ENCODE data around the gene SYNDIG1. TPM values are rescaled to one million over a fixed set of nuclear protein-coding genes. Genes with fewer than 3 reads are reported as not detected.

SYNDIG1 gene
- total and polyA plus RNA-seq, 2 of the 4 experiments (the other 2 are of a cell fraction): not detected

DNA sequence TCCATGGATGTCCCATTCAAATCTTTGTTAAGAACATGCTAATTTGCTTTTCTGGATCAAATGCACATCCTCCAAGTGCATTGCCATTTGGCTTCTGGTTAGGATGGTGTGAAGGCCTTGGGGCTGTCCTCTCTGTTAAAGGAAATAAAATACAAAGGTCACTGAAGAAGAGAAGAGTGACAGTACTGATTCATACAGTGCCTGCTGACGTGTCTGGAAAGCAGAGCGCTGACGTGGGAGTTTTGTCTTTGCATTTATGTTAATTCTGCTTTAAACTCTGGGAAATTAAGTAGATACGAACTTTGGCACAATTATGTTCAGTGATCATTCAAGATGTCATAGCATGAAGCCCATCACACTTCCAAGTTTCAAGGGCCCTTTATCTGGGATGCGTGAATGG lies 33.2 kb downstream of the SYNDIG1 start:
- no peak for TF ChIP-seq FOS (IDR thresholded peaks at IDR 0.05; ENCODE audit: low read depth, low read length)
- no peak for TF ChIP-seq MXI1 (IDR thresholded peaks at IDR 0.05; ENCODE audit: borderline replicate concordance, low read depth, low read length)
- no peak for TF ChIP-seq RCOR1 (IDR thresholded peaks at IDR 0.05; ENCODE audit: insufficient replicate concordance, low read length)
- TF ChIP-seq BHLHE40 (IDR thresholded peaks at IDR 0.05; ENCODE audit: low read depth, low read length): no peak
- no peak for TF ChIP-seq MAZ (IDR thresholded peaks at IDR 0.05; ENCODE audit: borderline replicate concordance, low read depth, low read length)
- no peak for TF ChIP-seq RAD21 (IDR thresholded peaks at IDR 0.05; ENCODE audit: low read length)
- no peak for TF ChIP-seq RFX5 (IDR thresholded peaks at IDR 0.05; ENCODE audit: low read depth, low read length)
- TF ChIP-seq, protein P1, sequence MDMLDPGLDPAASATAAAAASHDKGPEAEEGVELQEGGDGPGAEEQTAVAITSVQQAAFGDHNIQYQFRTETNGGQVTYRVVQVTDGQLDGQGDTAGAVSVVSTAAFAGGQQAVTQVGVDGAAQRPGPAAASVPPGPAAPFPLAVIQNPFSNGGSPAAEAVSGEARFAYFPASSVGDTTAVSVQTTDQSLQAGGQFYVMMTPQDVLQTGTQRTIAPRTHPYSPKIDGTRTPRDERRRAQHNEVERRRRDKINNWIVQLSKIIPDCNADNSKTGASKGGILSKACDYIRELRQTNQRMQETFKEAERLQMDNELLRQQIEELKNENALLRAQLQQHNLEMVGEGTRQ (IDR thresholded peaks at IDR 0.05; ENCODE audit: low read depth, low read length): no peak
- TF ChIP-seq, protein P2, sequence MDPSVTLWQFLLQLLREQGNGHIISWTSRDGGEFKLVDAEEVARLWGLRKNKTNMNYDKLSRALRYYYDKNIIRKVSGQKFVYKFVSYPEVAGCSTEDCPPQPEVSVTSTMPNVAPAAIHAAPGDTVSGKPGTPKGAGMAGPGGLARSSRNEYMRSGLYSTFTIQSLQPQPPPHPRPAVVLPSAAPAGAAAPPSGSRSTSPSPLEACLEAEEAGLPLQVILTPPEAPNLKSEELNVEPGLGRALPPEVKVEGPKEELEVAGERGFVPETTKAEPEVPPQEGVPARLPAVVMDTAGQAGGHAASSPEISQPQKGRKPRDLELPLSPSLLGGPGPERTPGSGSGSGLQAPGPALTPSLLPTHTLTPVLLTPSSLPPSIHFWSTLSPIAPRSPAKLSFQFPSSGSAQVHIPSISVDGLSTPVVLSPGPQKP (IDR thresholded peaks at IDR 0.05; ENCODE audit: borderline replicate concordance, low read depth, low read length): no peak
- TF ChIP-seq MAFK (IDR thresholded peaks at IDR 0.05; ENCODE audit: low read depth, low read length): no peak
- no peak for TF ChIP-seq CEBPB (IDR thresholded peaks at IDR 0.05; ENCODE audit: low read depth, low read length)
- no peak for TF ChIP-seq CHD1 (IDR thresholded peaks at IDR 0.05; ENCODE audit: low read depth, low read length)
- no peak for TF ChIP-seq SMC3 (IDR thresholded peaks at IDR 0.05; ENCODE audit: low read depth, low read length)
- TF ChIP-seq, protein P3, sequence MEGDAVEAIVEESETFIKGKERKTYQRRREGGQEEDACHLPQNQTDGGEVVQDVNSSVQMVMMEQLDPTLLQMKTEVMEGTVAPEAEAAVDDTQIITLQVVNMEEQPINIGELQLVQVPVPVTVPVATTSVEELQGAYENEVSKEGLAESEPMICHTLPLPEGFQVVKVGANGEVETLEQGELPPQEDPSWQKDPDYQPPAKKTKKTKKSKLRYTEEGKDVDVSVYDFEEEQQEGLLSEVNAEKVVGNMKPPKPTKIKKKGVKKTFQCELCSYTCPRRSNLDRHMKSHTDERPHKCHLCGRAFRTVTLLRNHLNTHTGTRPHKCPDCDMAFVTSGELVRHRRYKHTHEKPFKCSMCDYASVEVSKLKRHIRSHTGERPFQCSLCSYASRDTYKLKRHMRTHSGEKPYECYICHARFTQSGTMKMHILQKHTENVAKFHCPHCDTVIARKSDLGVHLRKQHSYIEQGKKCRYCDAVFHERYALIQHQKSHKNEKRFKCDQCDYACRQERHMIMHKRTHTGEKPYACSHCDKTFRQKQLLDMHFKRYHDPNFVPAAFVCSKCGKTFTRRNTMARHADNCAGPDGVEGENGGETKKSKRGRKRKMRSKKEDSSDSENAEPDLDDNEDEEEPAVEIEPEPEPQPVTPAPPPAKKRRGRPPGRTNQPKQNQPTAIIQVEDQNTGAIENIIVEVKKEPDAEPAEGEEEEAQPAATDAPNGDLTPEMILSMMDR (conservative IDR thresholded peaks at IDR 0.05; ENCODE audit: low read depth, low read length): no peak
- no peaks in the 10 kb centered on the region for H3K9me1 ChIP-seq (ENCODE audit: insufficient read depth, low read length)
- no peak overlapping the region for H4K91ac ChIP-seq (ENCODE audit: insufficient read depth, low read depth, low read length)
- H3K18ac ChIP-seq (ENCODE audit: low read depth, low read length): no peak overlapping the region
- BruUV-seq (replicated peaks): no TSS peak
- H3K14ac ChIP-seq (replicated peaks; ENCODE audit: low read depth, low read length): no peak overlapping the region
- H2BK20ac ChIP-seq (ENCODE audit: low read depth, low read length): no peak overlapping the region
- H3K27ac ChIP-seq (ENCODE audit: insufficient read depth, low read length): no peak overlapping the region
- H3K4me1 ChIP-seq (ENCODE audit: control insufficient read depth, insufficient read depth, low read length): no peaks in the 10 kb centered on the region
- no peak overlapping the region for H2BK120ac ChIP-seq (ENCODE audit: low read depth, low read length)
- H3K4me3 ChIP-seq (ENCODE audit: insufficient read depth, low read depth, low read length): no peak overlapping the region
- no peak overlapping the region for H3K4me2 ChIP-seq (ENCODE audit: low read depth, low read length)
- H3K36me3 ChIP-seq (ENCODE audit: control insufficient read depth, insufficient read depth, low read length): no peaks in the 10 kb centered on the region
- H3K56ac ChIP-seq (ENCODE audit: extremely low read depth, insufficient read depth, low read length): no peak overlapping the region
- 86% methylated on average over 3 of the region's 5 CpGs; no CpG with 5 or more reads in 1 of the 2 experiments for WGBS, 2 experiments (ENCODE audit: extremely low coverage in 2 of 2, insufficient read length in 1 of 2)
- no peak overlapping the region for H4K8ac ChIP-seq (ENCODE audit: low read depth in 2 of 2, low read length in 2 of 2)
- no peak overlapping the region for H3K23ac ChIP-seq (ENCODE audit: low read depth, low read length)
- ChIA-PET POLR2A (ENCODE audit: unreplicated experiment) (no interaction called here), CTCF (no interaction called here)
- dilution Hi-C loops (cut with HindIII; ENCODE audit: low sequenced_read_pairs, unreplicated experiment): no loop called here
- ATAC-seq (ENCODE audit: low read depth) (no peak), DNase-seq (no peak)
- no peak overlapping the region for H4K5ac ChIP-seq (ENCODE audit: low read depth, low read length)
- H3K4ac ChIP-seq (ENCODE audit: low read depth, low read length): no peak overlapping the region
- H2AFZ ChIP-seq (replicated peaks; ENCODE audit: low read length, poor library complexity): no peak overlapping the region
- no peak overlapping the region for H2BK5ac ChIP-seq (ENCODE audit: low read depth, low read length, poor library complexity, severe bottlenecking)
- H2AK5ac ChIP-seq (ENCODE audit: low read depth, low read length): no peak overlapping the region
- no peaks in the 10 kb centered on the region for H3K27me3 ChIP-seq (ENCODE audit: control insufficient read depth, insufficient read depth, low read length)
- intact Hi-C loops (cut with micrococcal nuclease): no loop called here
- H3K9ac ChIP-seq (ENCODE audit: low read depth, low read length): no peak overlapping the region
- no peaks in the 10 kb centered on the region for H3K9me3 ChIP-seq (ENCODE audit: control insufficient read depth, insufficient read depth, low read length)
- in situ Hi-C loops (cut with MboI; ENCODE audit: low sequenced_read_pairs): no loop called here
- H3K79me1 ChIP-seq (ENCODE audit: low read depth in 1 of 2, low read length in 2 of 2): no peaks in the 10 kb centered on the region
- H2AK9ac ChIP-seq (replicated peaks; ENCODE audit: low read depth, low read length, poor library complexity): no peak overlapping the region
- no peak overlapping the region for H2BK15ac ChIP-seq (ENCODE audit: low read depth, low read length)
- no peaks in the 10 kb centered on the region for H4K20me1 ChIP-seq (ENCODE audit: insufficient read depth, low read length)

All from IMR-90 (cell line).